GM21447 (cell line): ENCODE measurements around the gene PROZ.
"Not testable (repeated sequence)": the region's sequence is repeated elsewhere in the genome, so short reads cannot be mapped to it uniquely, and the experiment has no call there.

Experiments
- ATAC-seq: cut with Tn5 transposase; IDR thresholded peaks from one replicate; pipeline ENCODE4 v1.9.1; 2021; ENCODE audit not compliant: unreplicated experiment

The PROZ gene, protein sequence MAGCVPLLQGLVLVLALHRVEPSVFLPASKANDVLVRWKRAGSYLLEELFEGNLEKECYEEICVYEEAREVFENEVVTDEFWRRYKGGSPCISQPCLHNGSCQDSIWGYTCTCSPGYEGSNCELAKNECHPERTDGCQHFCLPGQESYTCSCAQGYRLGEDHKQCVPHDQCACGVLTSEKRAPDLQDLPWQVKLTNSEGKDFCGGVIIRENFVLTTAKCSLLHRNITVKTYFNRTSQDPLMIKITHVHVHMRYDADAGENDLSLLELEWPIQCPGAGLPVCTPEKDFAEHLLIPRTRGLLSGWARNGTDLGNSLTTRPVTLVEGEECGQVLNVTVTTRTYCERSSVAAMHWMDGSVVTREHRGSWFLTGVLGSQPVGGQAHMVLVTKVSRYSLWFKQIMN

DNA sequence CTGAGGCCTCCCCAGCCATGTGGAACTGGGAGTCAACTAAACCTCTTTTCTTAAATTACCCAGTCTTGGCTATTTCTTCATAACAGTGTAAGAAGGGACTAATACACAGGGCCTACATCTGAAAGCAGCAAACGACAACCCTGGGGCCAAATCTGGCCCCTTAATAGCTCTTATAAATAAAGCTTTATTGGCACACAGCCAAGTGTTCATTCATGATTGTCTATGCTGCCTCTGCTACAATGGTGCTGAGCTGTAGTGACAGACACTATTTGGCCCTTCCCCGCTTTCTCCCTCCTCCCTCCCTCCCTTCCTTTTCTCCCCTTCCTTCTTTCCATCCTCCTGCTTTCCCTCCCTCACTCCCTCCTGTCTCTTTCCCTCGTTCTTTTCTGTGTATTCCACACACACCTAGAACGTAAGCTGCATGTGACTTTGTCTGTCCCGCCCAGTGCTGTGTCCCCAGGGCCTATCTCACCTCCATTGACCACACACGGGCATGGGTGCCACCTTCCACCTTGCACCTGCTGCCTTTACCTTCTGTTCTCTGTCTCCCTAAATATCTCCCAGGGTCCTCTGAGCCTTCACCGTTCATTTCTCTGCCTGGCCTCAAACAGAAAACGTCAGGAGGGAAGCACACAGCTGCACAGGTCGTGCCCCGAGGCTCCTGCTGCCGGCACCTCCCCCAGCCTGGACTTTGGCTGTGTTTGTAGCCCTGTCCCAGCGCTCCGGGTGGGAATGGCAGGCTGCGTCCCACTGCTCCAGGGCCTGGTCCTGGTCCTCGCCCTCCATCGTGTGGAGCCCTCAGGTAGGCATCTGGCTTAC, at the start of gene PROZ:
PROZ (plus strand) TSS at position 720 of the 819 bp plus-strand sequence; CDS start at position 733, 13 bp downstream.
- ATAC-seq = no peak

- ATAC-seq = no peak
Measured at GRCh38 chr13:113109151-113110047, 49.0 kb upstream of the PROZ start.

DNA sequence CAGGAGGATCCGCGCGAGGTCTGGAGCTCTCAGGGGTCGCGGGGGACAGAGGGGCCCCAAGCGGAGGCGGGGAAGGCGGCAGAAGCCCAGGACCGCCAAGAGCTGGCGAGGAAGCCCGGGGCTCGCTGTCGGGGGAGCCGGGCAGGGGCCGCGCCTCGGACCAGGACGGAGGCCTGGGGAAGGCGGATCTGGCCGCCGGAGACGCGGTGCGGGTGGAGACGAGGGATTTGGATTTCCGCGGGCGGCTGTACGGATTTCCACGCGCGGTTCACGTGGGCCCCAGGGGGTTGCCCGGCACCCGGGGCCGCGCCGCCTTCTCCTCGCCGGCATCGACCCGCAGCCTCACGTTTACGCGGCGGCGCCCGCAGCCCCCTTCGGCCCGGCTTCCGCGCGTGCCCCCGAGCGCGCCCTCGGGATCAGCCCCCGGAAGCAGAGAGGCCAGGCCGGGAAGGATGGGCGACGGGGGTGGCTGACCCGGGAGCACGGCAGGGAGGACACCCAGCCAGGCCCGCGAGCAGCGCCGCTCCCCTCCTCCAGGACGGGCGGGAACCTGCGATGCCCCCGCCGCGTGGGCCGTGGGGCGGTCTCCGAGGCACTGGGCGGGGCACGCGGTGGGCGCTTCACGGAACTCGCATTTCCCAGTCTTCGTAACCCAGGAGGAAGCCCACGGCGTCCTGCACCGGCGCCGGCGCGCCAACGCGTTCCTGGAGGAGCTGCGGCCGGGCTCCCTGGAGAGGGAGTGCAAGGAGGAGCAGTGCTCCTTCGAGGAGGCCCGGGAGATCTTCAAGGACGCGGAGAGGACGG, 48.2 kb upstream of the PROZ start:
- no peak for ATAC-seq

GRCh38 chr13:113110852-113111315, 47.6 kb upstream of the PROZ start:
- ATAC-seq = no peak

- not testable (repeated sequence) for ATAC-seq
Measured at GRCh38 chr13:113111821-113112220, 46.6 kb upstream of the PROZ start.

DNA sequence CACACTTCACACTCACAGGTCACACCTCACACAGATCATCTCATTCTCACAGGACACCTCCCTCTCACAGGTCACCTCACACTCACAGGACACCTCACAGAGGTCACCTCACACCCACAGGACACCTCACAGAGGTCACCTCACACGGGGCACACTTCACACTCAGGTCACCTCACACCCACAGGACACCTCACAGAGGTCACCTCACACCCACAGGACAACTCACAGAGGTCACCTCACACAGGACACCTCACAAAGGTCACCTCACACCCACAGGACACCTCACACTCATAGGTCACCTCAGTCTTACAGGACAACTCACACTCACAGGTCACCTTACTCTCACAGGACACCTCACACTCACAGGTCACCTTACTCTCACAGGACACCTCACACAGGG, 46.0 kb upstream of the PROZ start:
- not testable (repeated sequence) for ATAC-seq

GRCh38 chr13:113112893-113113845, 45.3 kb upstream of the PROZ start:
- ATAC-seq = no peak

- ATAC-seq = no peak
Measured at GRCh38 chr13:113113846-113114271, 44.6 kb upstream of the PROZ start.

DNA sequence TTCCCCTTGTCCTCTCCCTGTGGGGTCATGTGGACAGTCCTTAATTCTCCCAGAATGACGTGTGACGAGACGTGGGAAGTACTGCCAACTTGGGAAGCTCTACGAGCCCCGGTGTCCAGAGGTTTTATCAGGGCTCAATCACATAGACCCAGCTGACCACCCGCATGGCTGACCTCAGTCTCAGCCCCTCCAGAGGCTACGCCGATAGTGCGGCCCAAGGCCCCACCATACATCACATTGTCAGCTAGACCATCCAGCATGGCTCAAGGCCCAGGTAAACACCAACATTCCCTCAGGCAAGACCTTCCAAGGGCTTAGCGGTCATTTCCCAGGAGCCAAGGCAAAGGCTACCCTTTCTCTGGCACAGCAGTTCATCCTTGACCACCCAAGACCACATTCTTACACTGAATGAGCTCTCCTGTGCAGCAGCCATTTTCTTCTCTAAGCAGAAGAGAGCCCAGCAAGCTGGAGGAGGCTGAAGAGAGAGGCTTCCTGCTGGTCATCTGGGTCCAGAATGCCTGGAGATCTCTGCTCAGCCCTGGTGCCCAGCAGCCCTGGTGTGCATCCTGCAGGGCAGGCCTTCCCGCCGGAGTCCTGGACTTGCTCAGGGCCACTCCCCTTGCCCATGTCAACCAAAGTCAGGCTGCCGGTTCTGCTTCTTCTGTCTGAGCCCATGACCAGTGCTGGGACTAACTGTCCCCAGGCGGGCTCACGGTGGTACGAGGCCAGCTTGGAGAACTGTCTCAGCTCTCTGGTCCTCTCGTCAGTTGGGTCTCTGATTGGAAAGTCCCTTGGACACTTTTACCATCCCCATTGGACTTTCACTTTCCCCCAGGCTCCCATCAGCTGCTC, 43.7 kb upstream of the PROZ start:
- ATAC-seq = no peak

GRCh38 chr13:113115363-113116205, 42.9 kb upstream of the PROZ start:
- no peak for ATAC-seq

GRCh38 chr13:113116206-113116800, 42.1 kb upstream of the PROZ start:
- no peak for ATAC-seq

GRCh38 chr13:113116871-113117271, 41.6 kb upstream of the PROZ start:
- ATAC-seq = no peak

DNA sequence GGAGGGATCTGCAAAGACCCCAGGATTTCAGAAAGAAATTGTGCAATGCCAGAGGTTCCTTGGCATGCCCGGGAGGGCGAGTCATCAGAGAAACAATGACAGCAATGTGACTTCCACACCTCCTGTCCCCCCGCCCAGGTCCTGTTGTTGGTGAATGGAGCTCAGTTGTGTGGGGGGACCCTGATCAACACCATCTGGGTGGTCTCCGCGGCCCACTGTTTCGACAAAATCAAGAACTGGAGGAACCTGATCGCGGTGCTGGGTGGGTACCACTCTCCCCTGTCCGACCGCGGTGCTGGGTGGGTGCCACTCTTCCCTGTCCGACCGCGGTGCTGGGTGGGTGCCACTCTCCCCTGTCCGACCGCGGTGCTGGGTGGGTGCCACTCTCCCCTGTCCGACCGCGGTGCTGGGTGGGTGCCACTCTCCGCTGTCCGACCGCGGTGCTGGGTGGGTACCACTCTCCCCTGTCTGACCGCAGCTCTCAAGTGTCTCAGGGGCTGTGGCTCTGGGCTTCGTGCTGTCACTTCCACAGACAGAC, 41.0 kb upstream of the PROZ start:
- ATAC-seq = no peak

GRCh38 chr13:113117911-113118260, 40.6 kb upstream of the PROZ start:
- no peak for ATAC-seq

DNA sequence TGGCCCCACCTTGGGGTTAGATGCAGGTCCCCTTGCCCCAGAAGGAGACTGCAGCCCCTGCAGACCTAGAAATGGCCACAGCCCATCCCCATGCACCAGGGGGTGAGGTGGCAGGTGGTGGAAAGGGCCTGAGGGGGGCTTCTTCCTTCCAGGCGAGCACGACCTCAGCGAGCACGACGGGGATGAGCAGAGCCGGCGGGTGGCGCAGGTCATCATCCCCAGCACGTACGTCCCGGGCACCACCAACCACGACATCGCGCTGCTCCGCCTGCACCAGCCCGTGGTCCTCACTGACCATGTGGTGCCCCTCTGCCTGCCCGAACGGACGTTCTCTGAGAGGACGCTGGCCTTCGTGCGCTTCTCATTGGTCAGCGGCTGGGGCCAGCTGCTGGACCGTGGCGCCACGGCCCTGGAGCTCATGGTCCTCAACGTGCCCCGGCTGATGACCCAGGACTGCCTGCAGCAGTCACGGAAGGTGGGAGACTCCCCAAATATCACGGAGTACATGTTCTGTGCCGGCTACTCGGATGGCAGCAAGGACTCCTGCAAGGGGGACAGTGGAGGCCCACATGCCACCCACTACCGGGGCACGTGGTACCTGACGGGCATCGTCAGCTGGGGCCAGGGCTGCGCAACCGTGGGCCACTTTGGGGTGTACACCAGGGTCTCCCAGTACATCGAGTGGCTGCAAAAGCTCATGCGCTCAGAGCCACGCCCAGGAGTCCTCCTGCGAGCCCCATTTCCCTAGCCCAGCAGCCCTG, 40.0 kb upstream of the PROZ start:
- ATAC-seq = no peak
